Panc1 (cell line): ENCODE results near the gene TMTC2. TPM values are rescaled to one million over a fixed set of nuclear protein-coding genes. Genes with fewer than 3 reads are reported as not detected.
"Not testable (repeated sequence)": the region's sequence is repeated elsewhere in the genome, so short reads cannot be mapped to it uniquely, and the experiment has no call there.

ENCODE experiments used
- ATAC-seq: fragments of 200-7000 bp; cut with Tn5 transposase; 2 replicates; pipeline ENCODE4 v1.9.1; 2020; ENCODE audit warnings: mild to moderate bottlenecking, moderate library complexity
- BruUV-seq: library from RNA; stranded (reverse); fragments of 400-500 nt; replicated peaks from 2 replicates; lab custom pipeline; 2021; lab: Mats Ljungman, UMichigan
- CTCF ChIA-PET: fragments of 300-600 bp; sonication (Branson Sonifier 250); formaldehyde crosslinking; loops from one replicate; lab custom pipeline; 2022; ENCODE audit warnings: antibody characterized with exemption; lab: Charles Lee
- POLR2A ChIA-PET: fragments of 300-600 bp; sonication (Branson Sonifier 250); formaldehyde crosslinking; loops from one replicate; lab custom pipeline; 2022; ENCODE audit warnings: antibody characterized with exemption; lab: Charles Lee
- DNase-seq: peaks from one replicate; pipeline ENCODE4 v3.0.0-alpha.2; 2010; ENCODE audit warnings: low read depth, low spot score
- H3K27ac ChIP-seq: 2 replicates; pipeline ENCODE4 v1.5.1; 2011; ENCODE audit warnings: mild to moderate bottlenecking, low read length, inconsistent platforms
- H3K27me3 ChIP-seq: fragments of 200-500 bp; sonication (Bioruptor generic); 2 replicates; pipeline ENCODE4 v1.6.0; 2014; ENCODE audit warnings: low read length, inconsistent platforms; ENCODE audit not compliant: control insufficient read depth, insufficient read depth
- H3K36me3 ChIP-seq: fragments of 200-500 bp; sonication (Bioruptor generic); 2 replicates; pipeline ENCODE4 v1.5.1; 2014; ENCODE audit warnings: inconsistent platforms, mild to moderate bottlenecking, low read length, moderate library complexity; ENCODE audit not compliant: control insufficient read depth, insufficient read depth
- H3K4me1 ChIP-seq: 2 replicates; pipeline ENCODE4 v1.5.1; 2011; ENCODE audit warnings: inconsistent platforms, mild to moderate bottlenecking, low read length, moderate library complexity; ENCODE audit not compliant: control insufficient read depth, insufficient read depth
- H3K4me3 ChIP-seq, 2 experiments: 2 replicates each; pipeline ENCODE4 v1.5.1; 2011 to 2012; ENCODE audit warnings: low read depth in 2 of 2, low read length in 2 of 2, mild to moderate bottlenecking in 2 of 2, inconsistent platforms in 1 of 2, moderate library complexity in 1 of 2
- H3K9me3 ChIP-seq: fragments of 200-500 bp; sonication (Bioruptor generic); 2 replicates; pipeline ENCODE4 v1.5.1; 2014; ENCODE audit warnings: low read depth, mild to moderate bottlenecking, inconsistent platforms, low read length, moderate library complexity; ENCODE audit not compliant: control insufficient read depth, insufficient read depth
- CTCF ChIP-seq: fragments of 450-650 bp; IDR thresholded peaks from 2 replicates; pipeline ENCODE4 v1.5.1; 2017; ENCODE audit warnings: mild to moderate bottlenecking
- POLR2AphosphoS5 ChIP-seq: IDR thresholded peaks from 2 replicates; pipeline ENCODE4 v1.6.1; 2012; ENCODE audit warnings: mild to moderate bottlenecking, low read depth, low read length, moderate library complexity
- REST ChIP-seq, 2 experiments: IDR thresholded peaks; 2 replicates each; pipeline ENCODE4 v1.6.1; 2011 to 2012; ENCODE audit warnings: low read depth in 2 of 2, control low read depth in 1 of 2, low read length in 1 of 2, mild to moderate bottlenecking in 1 of 2, moderate library complexity in 1 of 2; ENCODE audit not compliant: insufficient read depth in 1 of 2
- SIN3A ChIP-seq: IDR thresholded peaks from 2 replicates; pipeline ENCODE4 v1.6.1; 2012; ENCODE audit warnings: low read depth, mild to moderate bottlenecking, low read length, moderate library complexity, borderline replicate concordance; ENCODE audit not compliant: insufficient read depth
- TCF7L2 ChIP-seq: IDR thresholded peaks from 2 replicates; pipeline ENCODE4 v1.6.1; 2011; ENCODE audit warnings: mild to moderate bottlenecking, low read depth, low read length, inconsistent platforms
- in situ Hi-C: cut with HindIII; loops from 2 replicates; pipeline ENCODE4 v1.10.0; 2016; ENCODE audit warnings: low sequenced_read_pairs, low pct_unique_long_range_greater_than_20kb
- intact Hi-C: fragments of 100-400 bp; cut with micrococcal nuclease; formaldehyde crosslinking; loops from one replicate; pipeline ENCODE4 v1.10.0; 2022; ENCODE audit not compliant: unreplicated experiment
- total RNA-seq: library from RNA; stranded (reverse); gene quantifications from one replicate; pipeline ENCODE4 v1.2.1, GENCODE V29; 2021; ENCODE audit not compliant: unreplicated experiment

Gene TMTC2
- total RNA-seq, 1 experiment from 2014 or later = 5.7 TPM

DNA sequence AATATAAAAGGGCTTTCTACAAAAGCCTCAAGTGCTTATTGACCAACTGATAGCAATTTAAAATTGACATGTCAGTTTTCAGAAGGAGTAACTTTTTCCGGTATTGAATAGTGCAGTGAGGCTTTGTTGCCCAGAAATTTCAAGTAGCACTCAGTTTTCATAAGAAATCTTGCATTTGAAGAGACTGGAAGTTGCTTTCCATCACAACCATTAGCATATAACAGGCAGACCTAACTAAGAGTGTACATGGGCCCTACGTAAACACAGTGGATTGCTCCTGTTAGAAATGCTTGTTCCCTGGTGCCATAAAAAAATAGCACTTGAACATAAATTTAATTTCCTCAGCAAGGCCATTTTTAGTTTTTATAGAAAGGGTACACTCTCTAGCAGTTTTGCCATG is 117.9 kb downstream of the TMTC2 start:
- in situ Hi-C loops = no loop called here
- intact Hi-C loops = no loop called here
- H3K27me3 ChIP-seq = no peaks in the 10 kb centered on the region
- DNase-seq = no peak
- no peaks in the 10 kb centered on the region for H3K4me1 ChIP-seq
- H3K36me3 ChIP-seq = no peaks in the 10 kb centered on the region
- CTCF ChIA-PET = no interaction called here
- no peak for ATAC-seq
- no peaks in the 10 kb centered on the region for H3K9me3 ChIP-seq
- POLR2A ChIA-PET = no interaction called here
- TF ChIP-seq CTCF = no peak
- no peak for TF ChIP-seq SIN3A
- no peak for TF ChIP-seq TCF7L2
- TF ChIP-seq POLR2AphosphoS5 = no peak
- TF ChIP-seq REST (IDR thresholded peaks at IDR 0.05; ENCODE audit: insufficient read depth in 1 of 2, low read depth in 2 of 2, low read length in 1 of 2) = no peak
- no peak overlapping the region for H3K4me3 ChIP-seq
- no TSS peak for BruUV-seq
- no peak overlapping the region for H3K27ac ChIP-seq

DNA sequence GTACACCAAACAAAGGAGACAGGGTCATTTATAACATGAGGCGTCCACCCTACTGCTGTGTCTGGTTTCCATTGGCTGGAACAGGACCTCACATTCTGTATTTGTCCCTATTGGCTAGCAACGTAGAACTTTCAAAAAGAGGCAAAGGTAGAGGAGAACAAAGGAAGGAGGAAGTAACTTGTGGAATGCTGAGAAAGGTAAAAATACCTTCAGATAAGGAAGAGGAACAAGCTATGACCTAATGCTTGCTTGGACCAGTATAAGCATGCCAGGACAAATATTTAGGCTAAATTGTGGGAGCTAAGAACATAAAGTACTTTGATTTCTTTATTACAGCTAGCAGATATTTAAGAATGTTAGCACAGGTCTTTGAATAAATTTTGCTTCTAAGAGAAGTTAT is 118.3 kb downstream of the TMTC2 start:
- intact Hi-C loops, H3K4me1 ChIP-seq, in situ Hi-C loops, H3K36me3 ChIP-seq, H3K27me3 ChIP-seq, POLR2A ChIA-PET, H3K27ac ChIP-seq, CTCF ChIA-PET, BruUV-seq, DNase-seq, H3K9me3 ChIP-seq, H3K4me3 ChIP-seq, ATAC-seq: not testable (repeated sequence)

DNA sequence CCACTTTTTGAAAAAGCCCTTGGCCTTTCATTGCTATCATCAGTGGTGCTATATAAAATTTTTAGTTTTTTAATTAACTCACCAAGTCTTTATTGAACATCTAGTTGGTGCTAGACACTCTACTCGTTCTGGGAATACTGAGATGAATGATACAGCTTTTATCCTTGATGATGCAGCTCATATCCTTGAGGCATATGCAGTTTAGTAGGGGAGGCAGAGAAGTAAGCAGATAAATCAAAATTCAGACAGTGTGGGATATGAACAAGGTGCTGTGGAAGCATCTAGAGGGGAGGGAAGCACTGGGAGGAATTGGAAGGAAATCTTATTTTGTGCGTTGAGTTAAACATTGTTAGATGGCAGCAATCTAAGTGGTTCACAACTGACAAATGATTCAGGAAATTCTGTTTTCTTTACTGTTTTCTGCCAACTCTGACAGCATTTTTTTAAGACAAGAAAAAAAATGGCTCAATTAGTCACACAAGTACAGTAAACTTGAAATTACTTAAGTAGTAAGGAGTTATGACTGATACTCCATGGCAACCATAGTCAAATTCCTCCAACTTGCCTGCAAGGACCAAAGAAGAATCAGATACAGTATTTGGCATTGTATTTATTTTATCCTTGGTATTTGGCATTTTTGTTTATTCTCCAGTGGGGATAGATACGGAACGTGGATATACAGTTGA is 119.2 kb downstream of the TMTC2 start:
- DNase-seq (no peak), ATAC-seq (no peak)
- intact Hi-C loops (no loop called here), in situ Hi-C loops (no loop called here)
- ChIA-PET POLR2A (no interaction called here), CTCF (no interaction called here)
- H3K4me3 ChIP-seq = no peak overlapping the region
- TF ChIP-seq REST (IDR thresholded peaks at IDR 0.05; ENCODE audit: insufficient read depth in 1 of 2, low read depth in 2 of 2, low read length in 1 of 2) = no peak
- TF ChIP-seq TCF7L2 = no peak
- TF ChIP-seq SIN3A = no peak
- TF ChIP-seq CTCF = no peak
- TF ChIP-seq POLR2AphosphoS5 = no peak
- no peaks in the 10 kb centered on the region for H3K9me3 ChIP-seq
- no peaks in the 10 kb centered on the region for H3K36me3 ChIP-seq
- H3K4me1 ChIP-seq = no peaks in the 10 kb centered on the region
- BruUV-seq = no TSS peak
- H3K27ac ChIP-seq = no peak overlapping the region
- H3K27me3 ChIP-seq = no peaks in the 10 kb centered on the region
